Stimulated activated CD8-positive, alpha-beta memory T cell treated with anti-CD3 and anti-CD28 coated beads, Interleukin-2, amount 100 ng/mL, for 1 hour (primary cell): ENCODE results near the gene TNFSF9.
"Not testable (repeated sequence)": the region's sequence is repeated elsewhere in the genome, so short reads cannot be mapped to it uniquely, and the experiment has no call there.

Experiments
- DNase-seq, 2 donors: peaks; one replicate each; pipeline ENCODE4 v3.0.0-alpha.2; 2020; ENCODE audit warnings: low read depth in 2 of 2

TNFSF9 gene

DNA sequence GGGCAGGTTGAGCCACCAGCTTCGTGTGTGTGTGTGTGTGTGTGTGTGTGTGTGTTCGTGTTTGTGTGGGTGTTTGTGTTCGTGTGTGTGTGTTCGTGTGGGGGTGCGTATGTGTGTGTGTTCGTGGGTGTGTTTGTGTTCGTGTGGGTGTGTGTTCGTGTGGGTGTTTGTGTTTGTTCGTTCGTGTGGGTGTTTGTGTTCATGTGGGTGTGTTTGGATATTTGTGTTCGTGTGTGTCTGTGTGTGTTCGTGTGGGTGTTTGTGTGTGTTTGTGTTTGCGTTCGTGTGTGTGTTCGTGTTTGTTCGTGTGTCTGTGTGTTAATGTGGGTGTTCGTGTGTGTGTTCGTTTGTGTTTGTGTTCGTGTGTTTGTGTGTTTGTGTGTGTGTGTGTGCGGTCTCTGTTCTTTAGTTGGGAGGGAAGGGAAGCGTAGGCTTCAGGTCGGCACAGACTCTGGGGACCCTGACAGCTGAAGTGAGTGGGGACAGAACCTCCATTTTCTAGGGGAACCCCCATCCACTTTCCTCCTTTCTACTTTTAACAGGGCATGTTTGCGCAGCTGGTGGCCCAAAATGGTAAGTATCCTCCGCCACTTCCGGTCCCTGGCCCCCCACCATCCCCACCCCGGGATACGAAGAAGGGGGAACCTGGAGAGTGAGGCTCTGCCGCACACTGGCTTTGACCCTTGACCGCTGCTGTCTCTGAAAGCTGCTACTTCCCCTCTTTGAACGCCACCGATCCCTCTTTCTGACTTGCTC, 1.6 kb downstream of the TNFSF9 start:
- DNase-seq: no peak

GRCh38 chr19:6533000-6533328, 2.1 kb downstream of the TNFSF9 start:
- no peak for DNase-seq

GRCh38 chr19:6533746-6534418, 3.1 kb downstream of the TNFSF9 start:
- no peak for DNase-seq

DNA sequence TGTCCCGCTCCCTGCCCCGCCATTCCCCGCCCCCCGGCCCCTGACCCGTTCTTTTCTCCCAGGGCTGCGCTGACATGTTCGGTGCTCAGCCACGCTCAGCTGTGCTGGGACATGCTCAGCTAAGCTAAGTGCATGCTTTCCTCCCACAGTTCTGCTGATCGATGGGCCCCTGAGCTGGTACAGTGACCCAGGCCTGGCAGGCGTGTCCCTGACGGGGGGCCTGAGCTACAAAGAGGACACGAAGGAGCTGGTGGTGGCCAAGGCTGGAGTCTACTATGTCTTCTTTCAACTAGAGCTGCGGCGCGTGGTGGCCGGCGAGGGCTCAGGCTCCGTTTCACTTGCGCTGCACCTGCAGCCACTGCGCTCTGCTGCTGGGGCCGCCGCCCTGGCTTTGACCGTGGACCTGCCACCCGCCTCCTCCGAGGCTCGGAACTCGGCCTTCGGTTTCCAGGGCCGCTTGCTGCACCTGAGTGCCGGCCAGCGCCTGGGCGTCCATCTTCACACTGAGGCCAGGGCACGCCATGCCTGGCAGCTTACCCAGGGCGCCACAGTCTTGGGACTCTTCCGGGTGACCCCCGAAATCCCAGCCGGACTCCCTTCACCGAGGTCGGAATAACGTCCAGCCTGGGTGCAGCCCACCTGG, 3.7 kb downstream of the TNFSF9 start:
- DNase-seq: no peak

- DNase-seq: no peak
Measured at GRCh38 chr19:6535558-6536137, 4.8 kb downstream of the TNFSF9 start.

DNA sequence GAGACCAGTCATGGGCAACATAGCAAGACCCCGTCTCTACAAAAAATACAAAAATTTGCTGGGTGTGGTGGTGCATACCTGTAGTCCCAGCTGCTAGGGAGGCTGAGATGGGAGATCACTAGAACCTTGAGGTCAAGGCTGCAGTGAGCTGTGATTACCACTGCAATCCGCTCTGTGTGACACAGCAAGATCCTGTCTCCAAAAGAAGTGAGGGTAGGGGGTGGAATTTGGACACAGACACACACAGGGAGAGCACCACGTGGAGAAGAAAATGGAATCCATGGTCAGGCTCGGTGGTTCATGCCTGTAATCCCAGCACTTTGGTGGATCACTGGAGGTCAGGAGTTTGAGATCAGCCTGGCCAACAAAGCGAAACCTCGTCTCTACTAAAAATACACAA, 8.7 kb downstream of the TNFSF9 start:
- no peak for DNase-seq

- no peak for DNase-seq
Measured at GRCh38 chr19:6540918-6541689, 10.3 kb downstream of the TNFSF9 start.

GRCh38 chr19:6543866-6544347, 13.1 kb downstream of the TNFSF9 start:
- no peak for DNase-seq

GRCh38 chr19:6550679-6551078, 19.9 kb downstream of the TNFSF9 start:
- not testable (repeated sequence) for DNase-seq

GRCh38 chr19:6551091-6551490, 20.3 kb downstream of the TNFSF9 start:
- no peak for DNase-seq

DNA sequence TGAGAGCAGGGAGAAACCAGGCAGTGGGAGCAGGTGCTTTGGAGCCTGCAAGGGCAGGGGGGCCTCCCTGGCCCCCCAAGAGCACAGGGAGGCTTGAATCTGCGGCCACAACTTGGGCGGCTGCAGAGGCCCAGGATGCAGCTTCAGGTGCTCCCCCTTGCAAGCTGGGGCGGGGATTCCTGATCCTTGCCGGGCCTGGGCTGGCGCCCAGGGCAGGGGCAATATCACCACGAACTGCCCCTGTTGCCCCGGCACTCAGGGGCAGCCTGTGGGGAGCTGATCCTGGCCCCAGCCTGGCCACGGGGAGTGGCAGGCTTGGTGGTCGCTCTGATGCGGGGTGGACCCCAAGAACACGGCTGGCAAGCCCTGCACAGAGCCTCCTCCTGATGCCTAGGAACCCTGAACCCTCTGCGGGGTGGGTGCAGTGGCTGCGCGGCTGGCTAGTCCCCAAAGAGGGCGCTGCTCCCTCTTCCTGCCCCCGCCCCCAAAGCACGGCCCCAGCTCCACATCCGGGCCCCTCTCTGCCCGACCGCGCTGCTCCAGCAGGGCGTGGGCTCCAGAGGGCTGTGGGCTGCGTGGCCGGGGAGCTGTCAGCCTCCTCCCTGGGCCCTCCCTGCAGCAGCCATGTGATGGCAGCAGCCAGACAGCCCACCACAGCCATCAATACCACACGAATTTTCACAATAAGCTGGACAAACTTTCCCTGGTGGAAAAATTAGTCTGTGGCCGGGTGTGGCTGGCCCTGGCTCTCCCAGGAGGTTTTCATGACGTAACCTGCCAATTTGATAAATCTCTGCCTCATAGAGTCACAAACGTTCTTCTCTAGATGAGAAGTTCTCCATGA, 21.0 kb downstream of the TNFSF9 start:
- peak; percentile 20 to 46 for DNase-seq

- no peak for DNase-seq
Measured at GRCh38 chr19:6556043-6556449, 25.2 kb downstream of the TNFSF9 start.

DNA sequence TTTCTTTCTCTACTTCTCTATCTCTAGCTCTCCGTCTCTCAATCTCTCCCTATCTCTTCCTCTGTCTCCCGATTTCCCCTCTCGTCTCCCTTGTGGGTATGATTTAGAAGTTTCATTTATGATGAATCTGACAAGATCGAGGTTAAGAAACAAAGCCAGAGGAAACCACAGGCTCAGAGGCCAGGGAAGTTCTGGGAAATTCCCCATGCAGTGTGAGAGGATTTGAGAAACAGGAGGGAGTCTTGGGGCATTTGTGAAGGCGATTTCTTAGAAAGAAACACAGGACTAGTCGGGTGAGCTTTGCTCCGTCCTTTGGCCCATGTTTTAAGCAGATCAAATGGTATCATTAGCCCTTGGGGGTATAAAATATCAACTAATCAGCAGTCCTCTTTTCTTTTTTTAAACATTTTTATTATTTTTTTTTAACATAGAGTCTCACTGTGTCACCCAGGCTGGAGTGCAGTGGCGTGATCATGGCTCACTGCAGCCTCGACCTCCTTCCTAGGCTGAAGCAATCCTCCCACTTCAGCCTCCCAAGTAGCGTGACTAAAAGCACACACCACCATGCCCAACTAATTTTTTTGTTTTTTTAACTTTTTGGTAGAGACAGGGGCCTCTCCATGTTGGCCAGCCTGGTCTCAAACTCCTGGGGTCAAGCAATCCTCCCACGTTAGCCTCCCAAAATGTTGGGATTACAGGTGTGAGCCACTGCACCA, 25.8 kb downstream of the TNFSF9 start:
- no peak for DNase-seq

DNA sequence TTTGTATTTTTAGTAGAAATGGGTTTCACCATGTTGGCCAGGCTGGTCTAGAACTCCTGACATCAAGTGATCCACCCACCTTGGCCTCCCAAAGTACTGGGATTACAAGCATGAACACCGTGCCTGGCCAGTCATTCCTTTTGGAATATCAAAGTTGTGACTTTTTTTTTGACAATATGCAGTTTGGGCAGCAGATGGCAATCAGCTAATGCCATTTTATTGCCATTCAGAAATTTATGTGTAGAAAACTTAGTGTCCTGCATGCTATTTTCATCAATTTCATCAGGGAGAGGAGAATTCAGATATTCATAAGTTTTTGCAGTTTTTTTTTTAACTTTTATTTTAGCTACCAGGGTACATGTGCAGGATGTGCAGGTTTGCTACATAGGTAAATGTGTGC, 31.6 kb downstream of the TNFSF9 start:
- DNase-seq: not testable (repeated sequence)

DNA sequence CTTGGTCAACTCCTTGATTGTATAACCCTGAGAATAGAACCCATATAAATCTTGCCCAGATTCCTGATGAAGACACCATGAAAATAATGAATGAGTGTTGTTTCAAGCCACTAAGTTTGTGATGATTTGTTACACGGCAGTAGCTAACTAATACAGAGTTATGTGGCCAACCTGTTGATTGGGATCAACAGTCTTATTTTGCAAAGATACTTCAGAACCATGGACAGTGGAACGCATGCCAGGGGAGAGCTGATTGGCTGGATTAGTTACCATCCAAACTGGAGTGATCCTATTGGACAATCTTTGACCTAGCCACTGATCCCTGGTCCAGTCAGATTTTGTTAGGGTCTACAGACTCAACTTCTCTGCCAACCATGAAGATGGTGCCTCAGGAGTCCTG, 33.6 kb downstream of the TNFSF9 start:
- no peak for DNase-seq

DNA sequence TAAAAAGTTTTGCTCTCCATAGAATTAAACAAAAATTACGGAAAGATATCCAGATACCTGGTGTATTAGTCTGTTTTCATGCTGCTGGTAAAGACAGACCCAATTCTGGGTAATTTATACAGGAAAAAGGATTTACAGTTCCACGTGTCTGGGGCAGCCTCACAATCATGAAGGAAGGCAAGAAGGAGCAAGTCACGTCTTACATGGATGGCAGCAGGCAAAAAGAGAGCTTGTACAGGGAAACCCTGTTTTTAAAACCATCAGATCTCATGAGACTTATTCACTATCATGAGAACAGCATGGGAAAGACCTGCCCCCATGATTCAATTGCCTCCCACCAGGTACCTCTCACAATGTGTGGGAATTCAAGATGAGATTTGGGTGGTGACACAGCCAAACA, 35.9 kb downstream of the TNFSF9 start:
- not testable (repeated sequence) for DNase-seq

DNA sequence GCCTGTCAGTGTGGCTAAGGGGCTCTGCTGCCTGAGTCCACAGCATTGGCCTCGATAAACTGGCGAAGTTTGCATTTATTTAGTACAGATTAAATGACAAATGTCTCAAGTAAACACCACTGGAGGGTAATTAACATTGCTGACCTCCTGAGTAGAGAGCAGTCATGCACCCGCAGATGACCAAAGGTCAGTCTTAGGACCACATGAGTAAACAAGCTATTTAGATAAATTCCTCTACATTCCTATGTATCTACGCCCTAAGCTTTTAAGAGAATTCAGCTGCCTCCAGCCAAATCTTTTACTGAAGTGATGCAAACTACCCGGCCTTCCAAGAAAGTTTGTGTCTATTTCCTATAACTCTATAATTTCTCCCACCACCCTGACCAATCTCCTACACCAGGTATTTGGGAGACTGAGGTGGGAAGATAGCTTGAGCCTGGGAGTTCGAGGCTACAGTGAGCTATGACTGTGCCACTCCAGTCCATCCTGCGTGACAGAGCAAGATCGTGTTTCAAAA, 37.2 kb downstream of the TNFSF9 start:
- DNase-seq: no peak

GRCh38 chr19:6568816-6569215, 38.0 kb downstream of the TNFSF9 start:
- no peak for DNase-seq

- DNase-seq: no peak
Measured at GRCh38 chr19:6570764-6571163, 39.9 kb downstream of the TNFSF9 start.

DNA sequence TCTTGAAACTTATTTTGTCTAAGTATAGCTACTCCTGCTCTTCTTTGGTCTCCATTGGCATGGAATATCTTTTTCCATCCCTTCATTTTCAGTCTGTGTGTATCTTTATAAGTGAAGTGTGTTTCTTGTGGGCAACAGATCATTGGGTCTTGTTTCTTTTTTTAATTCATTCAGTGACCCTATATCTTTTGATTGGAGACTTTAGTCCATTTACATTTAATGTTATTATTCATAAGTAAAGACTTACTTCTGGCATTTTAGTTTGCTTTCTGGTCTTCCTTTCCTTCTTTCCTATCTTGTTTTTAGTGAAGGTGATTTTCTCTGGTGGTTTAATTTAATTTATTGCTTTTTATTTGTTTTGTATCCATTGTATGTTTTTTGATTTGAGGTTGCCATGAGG, 40.3 kb downstream of the TNFSF9 start:
- no peak for DNase-seq
